MM.1S (cell line): ENCODE data around the gene ZFP36L2.

Experiments used
- DNase-seq: peaks from one replicate; pipeline ENCODE4 v3.0.0-alpha.2; 2015
- H2AFZ ChIP-seq: fragments of 300-600 bp; sonication (generic); 2 replicates; pipeline ENCODE4 v1.6.0; 2016; ENCODE audit warnings: antibody characterized with exemption, low read length
- H3F3A ChIP-seq: fragments of 300-600 bp; sonication (generic); 2 replicates; pipeline ENCODE4 v1.6.1; 2016; ENCODE audit warnings: mild to moderate bottlenecking, antibody characterized with exemption, low read length, moderate library complexity, mixed read lengths; ENCODE audit not compliant: insufficient read depth
- H3K27ac ChIP-seq: fragments of 300-600 bp; sonication (generic); 2 replicates; pipeline ENCODE4 v1.5.1; 2016; ENCODE audit warnings: mild to moderate bottlenecking, low read length
- H3K27me3 ChIP-seq: fragments of 300-600 bp; sonication (generic); replicated peaks from 2 replicates; pipeline ENCODE4 v1.6.0; 2016; ENCODE audit warnings: low read length; ENCODE audit not compliant: insufficient read depth
- H3K36me3 ChIP-seq: fragments of 300-600 bp; sonication (generic); replicated peaks from 2 replicates; pipeline ENCODE4 v1.6.1; 2016; ENCODE audit warnings: mild to moderate bottlenecking, low read length, mixed read lengths; ENCODE audit not compliant: insufficient read depth
- H3K4me1 ChIP-seq: fragments of 300-600 bp; sonication (generic); 2 replicates; pipeline ENCODE4 v1.6.1; 2016; ENCODE audit warnings: low read length, mixed read lengths
- H3K4me2 ChIP-seq: fragments of 300-600 bp; sonication (generic); 2 replicates; pipeline ENCODE4 v1.6.0; 2016; ENCODE audit warnings: low read depth, low read length
- H3K4me3 ChIP-seq: fragments of 300-600 bp; sonication (generic); 2 replicates; pipeline ENCODE4 v1.5.1; 2016; ENCODE audit warnings: low read length, mixed read lengths
- H3K79me2 ChIP-seq: fragments of 300-600 bp; sonication (generic); 2 replicates; pipeline ENCODE4 v1.6.1; 2016; ENCODE audit warnings: mixed run types, low read length, mixed read lengths
- H3K9ac ChIP-seq: fragments of 300-600 bp; sonication (generic); 2 replicates; pipeline ENCODE4 v1.6.1; 2016; ENCODE audit warnings: low read length, mixed read lengths
- H3K9me2 ChIP-seq: fragments of 300-600 bp; sonication (generic); replicated peaks from 2 replicates; pipeline ENCODE4 v1.6.1; 2016; ENCODE audit warnings: mild to moderate bottlenecking, low read length, mixed read lengths; ENCODE audit not compliant: insufficient read depth
- H3K9me3 ChIP-seq: fragments of 300-600 bp; sonication (generic); replicated peaks from 2 replicates; pipeline ENCODE4 v1.6.1; 2016; ENCODE audit warnings: mild to moderate bottlenecking, low read length, mixed read lengths; ENCODE audit not compliant: insufficient read depth
- H4K20me1 ChIP-seq: fragments of 300-600 bp; sonication (generic); 2 replicates; pipeline ENCODE4 v1.6.1; 2016; ENCODE audit warnings: mild to moderate bottlenecking, low read length, moderate library complexity, mixed read lengths; ENCODE audit not compliant: insufficient read depth
- CTCF ChIP-seq: fragments of 300-600 bp; sonication (generic); IDR thresholded peaks from 2 replicates; pipeline ENCODE4 v1.5.1; 2016; ENCODE audit warnings: antibody characterized with exemption, low read length, mixed read lengths
- EZH2 ChIP-seq: fragments of 300-600 bp; sonication (generic); optimal IDR thresholded peaks from 2 replicates; pipeline ENCODE3; 2017; ENCODE audit warnings: low read depth, mild to moderate bottlenecking, antibody characterized with exemption, low read length, mixed read lengths
- EZH2phosphoT487 ChIP-seq: fragments of 300-600 bp; sonication (generic); IDR thresholded peaks from 2 replicates; pipeline ENCODE4 v1.6.1; 2018; ENCODE audit warnings: antibody characterized with exemption, low read length

The ZFP36L2 gene

GRCh38 chr2:43267381-43267780 is 41.0 kb upstream of the ZFP36L2 start:
- Histone ChIP-seq H3K27ac (no peak overlapping the region), H4K20me1 (no peaks in the 10 kb centered on the region), H2AFZ (no peak overlapping the region), H3K9me3 (no peaks in the 10 kb centered on the region), H3K27me3 (no peaks in the 10 kb centered on the region), H3K4me1 (no peaks in the 10 kb centered on the region), H3K4me3 (no peak overlapping the region), H3F3A (no peaks in the 10 kb centered on the region), H3K4me2 (no peak overlapping the region), H3K9ac (no peak overlapping the region), H3K36me3 (no peaks in the 10 kb centered on the region), H3K79me2 (no peaks in the 10 kb centered on the region), H3K9me2 (no peaks in the 10 kb centered on the region)
- DNase-seq: no peak
- TF ChIP-seq EZH2phosphoT487 (no peak), CTCF (no peak), EZH2 (no peak)

GRCh38 chr2:43266711-43267111 is 40.3 kb upstream of the ZFP36L2 start:
- Histone ChIP-seq H3K9me3 (no peaks in the 10 kb centered on the region), H3K4me3 (no peak overlapping the region), H3K27ac (no peak overlapping the region), H3K36me3 (no peaks in the 10 kb centered on the region), H3K9ac (no peak overlapping the region), H3K4me2 (no peak overlapping the region), H3K4me1 (no peaks in the 10 kb centered on the region), H3K27me3 (no peaks in the 10 kb centered on the region), H2AFZ (no peak overlapping the region), H3F3A (no peaks in the 10 kb centered on the region), H3K79me2 (no peaks in the 10 kb centered on the region), H3K9me2 (no peaks in the 10 kb centered on the region), H4K20me1 (no peaks in the 10 kb centered on the region)
- TF ChIP-seq CTCF: no peak
- TF ChIP-seq EZH2: no peak
- no peak for TF ChIP-seq EZH2phosphoT487
- DNase-seq: no peak

- no peaks in the 10 kb centered on the region for H3K9me2 ChIP-seq
- no peak overlapping the region for H3K9ac ChIP-seq
- no peak overlapping the region for H3K27ac ChIP-seq
- no peaks in the 10 kb centered on the region for H3K9me3 ChIP-seq
- no peak overlapping the region for H2AFZ ChIP-seq
- TF ChIP-seq EZH2phosphoT487 (no peak), EZH2 (no peak), CTCF (no peak)
- no peak overlapping the region for H3K4me2 ChIP-seq
- H4K20me1 ChIP-seq: no peaks in the 10 kb centered on the region
- no peaks in the 10 kb centered on the region for H3K27me3 ChIP-seq
- H3K79me2 ChIP-seq: no peaks in the 10 kb centered on the region
- no peak for DNase-seq
- H3K4me1 ChIP-seq: no peaks in the 10 kb centered on the region
- no peaks in the 10 kb centered on the region for H3K36me3 ChIP-seq
- no peak overlapping the region for H3K4me3 ChIP-seq
- H3F3A ChIP-seq: no peaks in the 10 kb centered on the region
Measured at GRCh38 chr2:43265421-43265820, 39.0 kb upstream of the ZFP36L2 start.

GRCh38 chr2:43265001-43265400 is 38.6 kb upstream of the ZFP36L2 start:
- Histone ChIP-seq H3K9me2 (no peaks in the 10 kb centered on the region), H3K36me3 (no peaks in the 10 kb centered on the region), H3K9ac (no peak overlapping the region), H3K27ac (no peak overlapping the region), H3K4me3 (no peak overlapping the region), H4K20me1 (no peaks in the 10 kb centered on the region), H3K27me3 (no peaks in the 10 kb centered on the region), H3K9me3 (no peaks in the 10 kb centered on the region), H2AFZ (no peak overlapping the region), H3K4me1 (no peaks in the 10 kb centered on the region), H3K79me2 (no peaks in the 10 kb centered on the region), H3F3A (no peaks in the 10 kb centered on the region), H3K4me2 (no peak overlapping the region)
- DNase-seq: no peak
- TF ChIP-seq EZH2: no peak
- TF ChIP-seq CTCF: no peak
- TF ChIP-seq EZH2phosphoT487: no peak
